Kidney (tissue), 14 donors: ENCODE results near the gene SAMD10. TPM values are rescaled to one million over a fixed set of nuclear protein-coding genes. Genes with fewer than 3 reads are reported as not detected.
"Not testable (repeated sequence)": the region's sequence is repeated elsewhere in the genome, so short reads cannot be mapped to it uniquely, and the experiment has no call there.

ENCODE experiments used
- DNase-seq, 5 donors: peaks; one replicate each; pipeline ENCODE4 v3.0.0-alpha.2; 2013 to 2020
- FAIRE-seq: peaks from 2 replicates; lab custom pipeline; 2012; peaks lifted over from hg19 to GRCh38; lab: Jason Lieb, UNC
- H3K27ac ChIP-seq, 2 donors: one replicate each; pipeline ENCODE4 v1.7.0; 2013; ENCODE audit warnings: low read depth in 2 of 2, low read length in 2 of 2, inconsistent platforms in 1 of 2
- H3K27me3 ChIP-seq: one replicate; pipeline ENCODE4 v1.7.1; 2013; ENCODE audit warnings: low read length, inconsistent platforms; ENCODE audit not compliant: control insufficient read depth, insufficient read depth
- H3K36me3 ChIP-seq, 3 donors: one replicate each; pipeline versions ENCODE4 v1.7.0 to v1.7.1; 2013; ENCODE audit warnings: low read length in 3 of 3, control low read depth in 1 of 3, inconsistent platforms in 1 of 3; ENCODE audit not compliant: insufficient read depth in 3 of 3, control insufficient read depth in 2 of 3
- H3K4me1 ChIP-seq, 3 donors: one replicate each; pipeline versions ENCODE4 v1.7.0 to v1.7.1; 2013; ENCODE audit warnings: low read length in 3 of 3, inconsistent platforms in 1 of 3, low read depth in 1 of 3; ENCODE audit not compliant: control insufficient read depth in 2 of 3, insufficient read depth in 2 of 3
- H3K4me3 ChIP-seq, 3 donors: one replicate each; pipeline versions ENCODE4 v1.7.0 to v1.8.1; 2013; ENCODE audit warnings: low read length in 3 of 3, control low read depth in 1 of 3, inconsistent platforms in 1 of 3
- H3K9ac ChIP-seq, 3 donors: one replicate each; pipeline versions ENCODE4 v1.7.0 to v1.7.1; 2013; ENCODE audit warnings: low read length in 3 of 3, control low read depth in 1 of 3, inconsistent platforms in 1 of 3
- H3K9me3 ChIP-seq, 3 donors: one replicate each; pipeline versions ENCODE4 v1.7.0 to v1.7.1; 2013; ENCODE audit warnings: low read length in 3 of 3, control low read depth in 1 of 3, inconsistent platforms in 1 of 3; ENCODE audit not compliant: control insufficient read depth in 2 of 3, insufficient read depth in 1 of 3
- intact Hi-C: fragments of 100-400 bp; cut with DNase I; formaldehyde crosslinking; loops from one replicate; pipeline ENCODE4 v1.11.1; 2022
- polyA plus RNA-seq: library from polyadenylated mRNA; stranded (reverse); fragments of 350-450 nt; fragmentation: Illumina TruSeq; extraction: RNeasy Lipid Tissue Mini Kit (QIAGEN cat#74804); gene quantifications from one replicate; pipeline ENCODE4 v1.2.3, GENCODE V29; 2014; ENCODE audit warnings: low read depth, low replicate concordance; ENCODE audit not compliant: insufficient read depth
- total RNA-seq: library from RNA; stranded (reverse); fragmentation: NEBNext Ultra II Directional; extraction: Animal tissue kit (Norgen Biotek cat#: 25700); gene quantifications from one replicate; pipeline ENCODE4 v1.2.1, GENCODE V29; 2021
- TF ChIP-seq, protein P1 (sequence below): IDR thresholded peaks from 3 replicates; pipeline ENCODE4 v1.5.1; 2012; ENCODE audit warnings: mild to moderate bottlenecking, moderate library complexity, borderline replicate concordance; ENCODE audit not compliant: insufficient read depth; ENCODE audit errors: extremely low read depth
- donor health status: control.
- donor health status: control.
- donor health status: control.
- donor health status: control.
- donor health status: control.
- donor health status: DM: yes; HTN: yes; CAD: no.
- donor health status: Normal renal cell carcinoma (clear cell type).

SAMD10 gene
- total and polyA plus RNA-seq, 2 donors from 2014 or later, result 7.9 to 8.5 TPM

DNA sequence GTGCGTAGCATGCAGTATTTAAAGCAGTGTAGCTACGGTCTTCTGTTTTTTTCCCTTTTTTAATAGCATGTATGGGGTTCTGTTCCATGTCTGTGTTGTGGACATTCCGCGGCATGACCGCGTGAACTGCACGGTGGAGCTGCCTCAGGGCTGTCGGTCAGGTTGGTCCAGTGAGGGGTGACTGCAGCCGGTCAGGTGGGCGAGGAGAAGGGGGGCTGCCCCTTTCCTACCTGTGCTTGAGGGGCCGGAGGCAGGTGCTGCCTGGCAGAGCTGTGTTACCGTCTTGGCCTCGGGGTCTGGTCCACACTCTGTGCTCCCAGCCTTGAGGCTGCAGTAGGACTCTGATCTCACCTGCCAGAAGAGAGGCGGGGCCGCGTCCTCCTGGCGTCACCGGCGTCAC lies 47.7 kb downstream of the SAMD10 start:
- peaks cover 2 to 51% (median 24%) of the 10 kb centered on the region in 3 donors for H3K36me3 ChIP-seq

DNA sequence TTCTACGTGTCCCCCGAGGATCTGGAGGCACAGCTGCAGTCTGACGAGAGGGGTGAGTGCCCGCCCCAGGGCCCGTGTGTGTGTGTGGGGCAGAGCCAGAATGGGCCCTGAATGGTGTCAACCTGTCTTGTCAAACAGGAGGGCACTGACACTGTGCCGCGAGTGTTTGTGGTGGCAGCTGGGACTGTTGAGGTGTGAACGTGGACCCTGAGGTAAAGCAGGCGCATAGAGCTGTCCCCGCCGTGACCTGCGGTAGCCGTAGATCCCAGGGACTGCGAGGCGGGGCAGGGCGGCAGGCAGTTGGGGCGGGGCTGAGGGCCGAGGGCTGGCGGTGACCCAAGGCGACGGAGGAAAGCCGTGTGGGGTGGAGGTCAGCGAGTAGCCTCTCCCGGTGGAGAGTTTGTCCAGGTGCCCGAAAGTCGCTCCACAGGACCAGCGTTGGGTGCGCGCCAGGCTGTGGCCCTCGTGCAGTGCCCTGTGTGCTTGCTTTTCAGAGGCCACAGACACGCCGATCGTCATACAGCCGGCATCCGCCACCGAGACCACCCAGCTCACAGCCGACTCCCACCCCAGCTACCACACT lies 48.4 kb downstream of the SAMD10 start:
- TF ChIP-seq, protein P1, sequence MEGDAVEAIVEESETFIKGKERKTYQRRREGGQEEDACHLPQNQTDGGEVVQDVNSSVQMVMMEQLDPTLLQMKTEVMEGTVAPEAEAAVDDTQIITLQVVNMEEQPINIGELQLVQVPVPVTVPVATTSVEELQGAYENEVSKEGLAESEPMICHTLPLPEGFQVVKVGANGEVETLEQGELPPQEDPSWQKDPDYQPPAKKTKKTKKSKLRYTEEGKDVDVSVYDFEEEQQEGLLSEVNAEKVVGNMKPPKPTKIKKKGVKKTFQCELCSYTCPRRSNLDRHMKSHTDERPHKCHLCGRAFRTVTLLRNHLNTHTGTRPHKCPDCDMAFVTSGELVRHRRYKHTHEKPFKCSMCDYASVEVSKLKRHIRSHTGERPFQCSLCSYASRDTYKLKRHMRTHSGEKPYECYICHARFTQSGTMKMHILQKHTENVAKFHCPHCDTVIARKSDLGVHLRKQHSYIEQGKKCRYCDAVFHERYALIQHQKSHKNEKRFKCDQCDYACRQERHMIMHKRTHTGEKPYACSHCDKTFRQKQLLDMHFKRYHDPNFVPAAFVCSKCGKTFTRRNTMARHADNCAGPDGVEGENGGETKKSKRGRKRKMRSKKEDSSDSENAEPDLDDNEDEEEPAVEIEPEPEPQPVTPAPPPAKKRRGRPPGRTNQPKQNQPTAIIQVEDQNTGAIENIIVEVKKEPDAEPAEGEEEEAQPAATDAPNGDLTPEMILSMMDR, result no peak
- no peak overlapping the region for H3K9ac ChIP-seq
- no peaks in the 10 kb centered on the region for H3K9me3 ChIP-seq
- H3K4me3 ChIP-seq, result no peak overlapping the region
- DNase-seq (peak in 1 of 5 donors; percentile 68), FAIRE-seq (no peak)
- peaks cover 0 to 3% (median 0%) of the 10 kb centered on the region in 3 donors for H3K4me1 ChIP-seq
- intact Hi-C loops, result no loop called here
- H3K27me3 ChIP-seq, result no peaks in the 10 kb centered on the region
- H3K36me3 ChIP-seq, result peaks cover 2 to 49% (median 24%) of the 10 kb centered on the region in 3 donors
- H3K27ac ChIP-seq, result no peak overlapping the region

More for the DNA sequence above, 47.7 kb downstream of the SAMD10 start:
- Histone ChIP-seq H3K27ac (no peak overlapping the region), H3K9me3 (no peaks in the 10 kb centered on the region), H3K4me1 (no peaks in the 10 kb centered on the region), H3K4me3 (no peak overlapping the region), H3K9ac (no peak overlapping the region), H3K27me3 (no peaks in the 10 kb centered on the region)
- TF ChIP-seq, protein P1, result no peak
- intact Hi-C loops, result no loop called here
- FAIRE-seq (no peak), DNase-seq (peak in 1 of 5 donors; percentile 76)

DNA sequence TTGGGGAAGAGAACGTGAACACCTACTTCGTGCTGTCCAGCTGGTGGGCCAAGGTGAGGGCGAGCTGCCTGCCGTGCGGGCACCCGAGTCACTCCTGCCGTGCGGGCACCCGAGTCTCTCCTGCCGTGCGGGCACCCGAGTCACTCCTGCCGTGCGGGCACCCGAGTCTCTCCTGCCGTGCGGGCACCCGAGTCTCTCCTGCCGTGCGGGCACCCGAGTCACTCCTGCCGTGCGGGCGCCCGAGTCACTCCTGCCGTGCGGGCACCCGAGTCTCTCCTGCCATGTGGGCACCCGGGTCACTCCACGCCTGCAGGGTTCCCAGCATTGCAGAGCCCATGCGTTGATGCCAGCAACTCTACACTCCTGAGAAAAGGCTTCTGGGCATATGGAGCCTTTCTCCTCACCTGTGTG lies 50.0 kb downstream of the SAMD10 start:
- DNase-seq, H3K9ac ChIP-seq, FAIRE-seq, H3K4me3 ChIP-seq, H3K27me3 ChIP-seq, H3K27ac ChIP-seq, intact Hi-C loops, H3K9me3 ChIP-seq, H3K4me1 ChIP-seq: not testable (repeated sequence)
- H3K36me3 ChIP-seq, result peaks cover 2 to 40% (median 21%) of the 10 kb centered on the region in 3 donors

DNA sequence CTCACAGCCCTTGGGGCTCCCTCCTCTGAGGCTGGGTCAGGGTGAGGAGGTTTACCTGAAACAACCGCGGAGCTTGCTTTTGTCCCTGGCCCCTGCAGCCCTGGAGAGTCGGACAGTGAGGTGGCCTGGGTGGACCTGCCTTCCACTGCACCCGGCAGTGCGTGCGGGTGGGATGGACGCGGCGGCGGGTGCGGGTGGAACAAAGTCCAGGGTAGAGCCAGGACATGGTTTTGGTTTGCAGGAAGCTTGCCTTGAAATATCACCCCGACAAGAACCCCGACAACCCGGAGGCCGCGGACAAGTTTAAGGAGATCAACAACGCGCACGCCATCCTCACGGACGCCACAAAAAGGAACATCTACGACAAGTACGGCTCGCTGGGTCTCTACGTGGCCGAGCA lies 50.4 kb downstream of the SAMD10 start:
- Histone ChIP-seq H3K9ac (no peak overlapping the region), H3K27me3 (no peaks in the 10 kb centered on the region), H3K27ac (no peak overlapping the region), H3K36me3 (peaks cover 2 to 38% (median 21%) of the 10 kb centered on the region in 3 donors), H3K4me1 (peaks cover 0 to 5% (median 0%) of the 10 kb centered on the region in 3 donors), H3K4me3 (no peak overlapping the region), H3K9me3 (no peaks in the 10 kb centered on the region)
- TF ChIP-seq, protein P1, result no peak
- no peak for DNase-seq
- intact Hi-C loops, result no loop called here
- FAIRE-seq, result no peak
